HG03159 (cell line): ENCODE results near the gene TNFRSF14.
"Not testable (repeated sequence)": the region's sequence is repeated elsewhere in the genome, so short reads cannot be mapped to it uniquely, and the experiment has no call there.

Source experiments
- ATAC-seq: cut with Tn5 transposase; IDR thresholded peaks from one replicate; pipeline ENCODE4 v1.9.1; 2021; ENCODE audit warnings: mild to moderate bottlenecking, moderate library complexity; ENCODE audit not compliant: unreplicated experiment

The TNFRSF14 gene

DNA sequence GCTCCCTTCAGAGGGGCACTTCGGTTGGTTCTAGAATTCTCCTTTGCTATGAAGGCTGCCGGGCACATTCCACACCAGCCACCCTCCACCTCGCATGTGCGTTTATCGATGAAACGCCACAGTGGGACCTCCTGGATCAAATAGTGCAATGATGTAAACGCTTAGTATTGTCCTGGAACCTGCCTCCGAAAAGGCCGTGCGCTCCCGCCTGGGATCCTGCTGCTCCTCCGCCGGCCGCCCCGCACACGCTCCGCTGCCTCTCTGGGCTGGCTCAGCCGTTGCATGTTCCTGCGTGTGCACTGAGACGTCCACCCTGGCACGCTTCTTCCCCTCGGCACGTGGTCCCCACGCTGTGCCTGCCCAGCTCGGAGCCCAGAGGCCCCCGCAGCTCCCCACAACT, 4.0 kb upstream of the TNFRSF14 start:
- no peak for ATAC-seq

GRCh38 chr1:2553076-2553475, 3.1 kb upstream of the TNFRSF14 start:
- ATAC-seq = not testable (repeated sequence)

- ATAC-seq = no peak
Measured at GRCh38 chr1:2553871-2554620, 2.1 kb upstream of the TNFRSF14 start.

DNA sequence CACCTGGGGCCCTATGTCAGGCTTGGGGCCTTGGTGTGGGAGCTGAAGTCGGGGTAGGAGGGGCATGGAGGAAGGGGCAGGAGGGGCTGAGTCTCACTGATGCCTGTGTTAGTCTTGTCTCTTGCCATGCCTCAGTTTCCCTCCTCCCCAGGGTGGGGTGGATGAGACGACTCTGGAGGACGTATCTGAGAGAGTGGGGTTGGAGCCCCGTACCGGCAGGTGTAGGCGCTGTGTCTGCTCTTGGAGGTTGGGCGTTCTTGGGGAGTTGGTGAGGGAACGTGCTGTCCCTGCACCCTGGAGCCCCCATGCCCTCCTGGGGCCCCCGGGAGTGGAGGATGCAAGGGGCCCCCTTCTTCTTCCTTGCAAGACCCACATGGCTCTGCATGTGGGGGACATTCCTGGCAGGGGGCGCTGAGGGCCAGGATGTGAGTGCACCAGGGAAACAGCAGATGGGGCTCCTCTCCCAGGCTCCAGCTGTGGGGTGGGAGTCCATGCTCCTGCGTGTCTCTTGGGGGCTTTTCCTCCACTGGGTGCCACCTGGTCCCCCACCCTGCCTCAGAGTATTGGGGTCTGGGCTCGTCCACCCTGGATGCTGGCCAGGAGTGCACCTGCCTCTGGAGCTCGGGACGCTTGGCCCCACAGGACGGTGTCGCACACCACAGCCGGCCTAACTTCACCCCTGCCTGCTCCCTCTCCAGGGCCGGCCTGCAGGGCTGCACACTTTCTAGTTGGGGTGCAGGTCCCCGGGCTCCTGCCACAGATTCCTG, 1.4 kb upstream of the TNFRSF14 start:
- no peak for ATAC-seq

DNA sequence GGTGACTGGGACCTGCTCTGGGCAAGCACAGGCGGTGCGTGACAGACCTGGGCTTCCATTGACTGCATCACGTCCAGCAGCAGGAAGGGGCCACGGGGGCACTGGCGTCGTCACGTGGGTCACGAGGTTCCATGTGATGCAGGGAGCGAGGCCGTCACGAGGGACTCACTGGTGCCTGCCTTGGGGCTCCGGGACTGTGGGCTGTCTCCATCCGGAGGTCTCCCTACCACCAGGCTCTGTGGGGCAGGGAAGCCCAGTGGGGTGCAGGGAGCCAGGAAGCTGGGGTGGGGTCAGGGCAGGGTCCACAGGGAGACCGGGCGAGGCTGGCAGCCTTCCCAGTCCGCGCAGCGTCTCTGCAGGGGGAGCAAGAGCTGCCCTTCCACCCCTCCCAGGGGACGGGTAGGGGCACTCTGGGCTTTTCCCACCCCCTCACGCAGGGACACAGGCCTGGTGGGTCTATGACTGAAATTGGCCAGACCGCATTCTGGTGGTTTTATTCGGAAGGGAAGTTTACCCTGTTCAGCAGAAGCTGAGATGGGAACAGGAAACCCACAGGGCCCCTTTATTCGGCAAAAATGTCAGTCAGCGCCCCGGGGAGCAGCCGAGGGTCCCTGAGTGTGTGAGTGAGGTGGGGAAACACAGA, 416 bp upstream of the TNFRSF14 start:
- ATAC-seq = peak; percentile 28

- ATAC-seq = peak; percentile 26
Measured at GRCh38 chr1:2556678-2557481, 709 bp downstream of the TNFRSF14 start.

GRCh38 chr1:2557482-2558400, 1.6 kb downstream of the TNFRSF14 start:
- ATAC-seq = no peak

GRCh38 chr1:2558420-2558819, 2.2 kb downstream of the TNFRSF14 start:
- no peak for ATAC-seq

DNA sequence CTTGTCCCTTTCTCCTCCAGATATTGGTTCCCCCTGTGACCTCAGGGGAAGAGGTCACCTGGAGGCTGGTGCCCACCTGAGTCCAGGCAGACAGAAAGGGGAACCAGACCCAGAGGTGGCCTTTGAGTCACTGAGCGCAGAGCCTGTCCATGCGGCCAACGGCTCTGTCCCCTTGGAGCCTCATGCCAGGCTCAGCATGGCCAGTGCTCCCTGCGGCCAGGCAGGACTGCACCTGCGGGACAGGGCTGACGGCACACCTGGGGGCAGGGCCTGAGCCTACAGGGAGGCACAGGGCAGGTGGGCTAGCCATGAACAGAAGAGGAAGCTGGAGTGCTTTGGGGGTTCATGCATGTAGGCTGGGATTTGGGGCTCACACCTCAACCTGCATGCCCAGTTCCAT, 2.7 kb downstream of the TNFRSF14 start:
- no peak for ATAC-seq

DNA sequence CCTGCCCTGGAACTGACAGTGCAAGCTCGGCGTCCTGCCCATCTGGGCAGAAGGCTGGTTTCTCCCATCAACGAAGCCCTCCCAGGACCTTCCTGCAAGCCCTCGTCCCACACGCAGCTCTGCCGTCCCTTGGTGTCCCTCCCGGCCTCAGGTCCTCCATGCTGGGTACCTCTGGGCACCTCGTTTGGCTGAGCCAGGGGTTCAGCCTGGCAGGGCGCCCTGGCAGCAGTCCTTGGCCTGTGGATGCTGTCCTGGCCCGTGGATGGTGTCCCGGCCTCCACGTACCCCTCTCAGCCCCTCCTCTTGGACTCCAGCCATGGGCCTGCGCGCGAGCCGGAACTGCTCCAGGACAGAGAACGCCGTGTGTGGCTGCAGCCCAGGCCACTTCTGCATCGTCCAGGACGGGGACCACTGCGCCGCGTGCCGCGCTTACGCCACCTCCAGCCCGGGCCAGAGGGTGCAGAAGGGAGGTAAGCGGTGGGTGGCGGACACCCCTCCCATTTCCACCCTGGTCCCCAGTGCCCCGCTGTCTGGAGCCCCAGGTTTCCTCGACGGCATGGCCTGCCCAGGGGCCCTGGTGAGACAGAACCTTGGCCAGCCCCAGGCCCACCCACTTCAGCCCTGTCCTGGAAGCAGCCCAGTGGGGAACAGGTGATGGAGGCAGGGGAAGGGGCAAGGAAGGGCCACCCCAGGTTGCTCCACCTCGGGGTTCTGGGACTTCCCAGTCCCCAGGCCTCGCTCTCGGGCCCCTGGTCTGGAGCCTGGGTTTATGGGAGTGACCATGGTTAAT, 3.5 kb downstream of the TNFRSF14 start:
- no peak for ATAC-seq

GRCh38 chr1:2560299-2561073, 4.3 kb downstream of the TNFRSF14 start:
- no peak for ATAC-seq

GRCh38 chr1:2561446-2561845, 5.3 kb downstream of the TNFRSF14 start:
- ATAC-seq = no peak

DNA sequence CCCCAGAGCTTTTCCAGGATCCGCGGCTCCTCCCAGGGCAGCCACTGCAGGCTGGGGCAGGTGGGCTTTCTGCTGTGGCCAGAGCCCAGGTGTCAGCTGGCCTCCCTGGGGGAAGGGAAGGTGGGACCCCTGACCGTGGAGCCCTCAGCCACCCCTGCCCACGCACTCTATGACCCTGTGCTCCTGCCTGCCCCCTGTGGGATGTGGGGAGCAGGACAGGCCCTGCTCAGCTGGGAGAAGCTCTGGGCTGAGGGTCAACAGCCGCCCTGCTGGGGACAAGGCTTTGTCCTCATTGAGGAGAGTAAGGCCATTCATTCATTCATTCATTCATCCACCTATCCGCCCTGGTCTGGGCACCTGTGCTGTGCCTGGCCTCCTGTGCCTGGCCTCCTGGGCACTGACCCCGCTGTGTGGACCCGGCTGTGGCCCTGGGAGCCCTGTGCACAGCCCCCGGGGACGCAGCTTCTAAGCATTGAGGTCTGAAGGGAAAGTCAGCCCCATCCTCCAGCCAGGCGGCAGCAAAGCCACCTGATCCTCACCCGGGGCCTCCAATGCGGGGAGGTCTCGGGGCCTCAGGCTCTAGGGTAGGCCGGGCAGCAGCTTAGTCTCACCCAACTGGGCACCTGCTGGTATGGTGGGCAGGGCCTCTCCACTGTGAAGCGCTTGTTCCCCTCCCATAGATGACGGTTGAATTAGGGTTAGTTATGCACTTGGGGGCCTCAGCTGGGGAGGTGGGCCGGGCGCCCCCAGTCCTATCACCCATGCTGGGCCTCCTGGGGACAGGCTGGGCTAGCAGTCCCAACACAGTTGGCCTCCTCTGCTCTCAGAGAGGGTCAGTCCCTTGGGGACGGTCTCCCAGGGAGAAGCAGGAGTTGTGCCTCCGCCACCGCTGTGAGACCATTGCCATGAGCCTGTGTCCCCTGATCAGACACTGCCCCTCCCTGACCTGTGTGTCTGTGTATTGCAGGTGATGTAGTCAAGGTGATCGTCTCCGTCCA, 6.0 kb downstream of the TNFRSF14 start:
- ATAC-seq = no peak

GRCh38 chr1:2563205-2563604, 7.0 kb downstream of the TNFRSF14 start:
- no peak for ATAC-seq

GRCh38 chr1:2564006-2564814, 8.0 kb downstream of the TNFRSF14 start:
- no peak for ATAC-seq

DNA sequence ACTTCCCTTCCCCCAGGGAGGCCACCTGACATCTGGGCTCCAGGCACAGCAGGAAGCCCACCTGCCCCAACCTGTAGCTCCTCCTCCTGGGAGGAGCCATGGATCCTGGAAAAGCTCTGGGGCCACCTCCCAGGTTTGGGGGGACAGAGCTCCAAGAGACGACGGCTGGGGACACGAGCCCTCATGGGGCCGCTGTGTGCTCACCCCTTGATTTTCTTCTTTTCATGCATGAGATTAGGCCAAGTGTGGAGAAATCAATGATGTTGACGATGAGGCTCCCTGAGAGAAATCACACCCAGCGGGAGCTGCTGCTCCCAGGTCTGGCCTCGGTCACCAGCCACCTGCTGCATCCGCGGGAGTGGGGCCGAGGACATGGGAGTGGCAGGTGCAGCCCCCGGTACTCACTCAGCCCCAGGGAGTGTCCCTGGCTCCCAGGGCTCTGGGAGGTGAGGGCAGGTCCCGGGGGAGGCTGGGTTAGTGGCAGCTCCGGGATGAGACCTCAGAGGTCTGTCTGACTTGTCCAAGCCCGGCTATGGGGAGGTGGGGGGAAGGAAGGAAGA, 8.7 kb downstream of the TNFRSF14 start:
- ATAC-seq = no peak
